ENCODE data around the gene VSTM2L.
"Not testable (repeated sequence)": the region's sequence is repeated elsewhere in the genome, so short reads cannot be mapped to it uniquely, and the experiment has no call there.

The VSTM2L gene

GRCh38 chr20:37954190-37954589, 51.3 kb downstream of the VSTM2L start:
- DNase-seq (ENCODE audit: low spot score), result no peak
- no peak for TF ChIP-seq CTCF (IDR thresholded peaks at IDR 0.05; ENCODE audit: extremely low read depth, missing control alignments)

- TF ChIP-seq CTCF (IDR thresholded peaks at IDR 0.05; ENCODE audit: extremely low read depth, missing control alignments), result no peak
- no peak for DNase-seq (ENCODE audit: low spot score)
Measured at GRCh38 chr20:37954626-37955025, 51.7 kb downstream of the VSTM2L start.

GRCh38 chr20:37955511-37955910, 52.6 kb downstream of the VSTM2L start:
- no peak for TF ChIP-seq CTCF (IDR thresholded peaks at IDR 0.05; ENCODE audit: extremely low read depth, missing control alignments)
- DNase-seq (ENCODE audit: low spot score), result no peak

- no peak for DNase-seq (ENCODE audit: low spot score)
- no peak for TF ChIP-seq CTCF (IDR thresholded peaks at IDR 0.05; ENCODE audit: extremely low read depth, missing control alignments)
Measured at GRCh38 chr20:37956107-37956585, 53.2 kb downstream of the VSTM2L start.

- no peak for DNase-seq (ENCODE audit: low spot score)
- no peak for TF ChIP-seq CTCF (IDR thresholded peaks at IDR 0.05; ENCODE audit: extremely low read depth, missing control alignments)
Measured at GRCh38 chr20:37958856-37959520, 56.1 kb downstream of the VSTM2L start.

- no peak for TF ChIP-seq CTCF (IDR thresholded peaks at IDR 0.05; ENCODE audit: extremely low read depth, missing control alignments)
- no peak for DNase-seq (ENCODE audit: low spot score)
Measured at GRCh38 chr20:37961066-37961465, 58.1 kb downstream of the VSTM2L start.

GRCh38 chr20:37963483-37963882, 60.6 kb downstream of the VSTM2L start:
- not testable (repeated sequence) for DNase-seq (ENCODE audit: low spot score)

GRCh38 chr20:37968841-37969401, 66.0 kb downstream of the VSTM2L start:
- DNase-seq (ENCODE audit: low spot score), result no peak
- no peak for TF ChIP-seq CTCF (IDR thresholded peaks at IDR 0.05; ENCODE audit: extremely low read depth, missing control alignments)

Measured in GM20000 (cell line).